ENCODE data around the gene CCDC91.

The CCDC91 gene

DNA sequence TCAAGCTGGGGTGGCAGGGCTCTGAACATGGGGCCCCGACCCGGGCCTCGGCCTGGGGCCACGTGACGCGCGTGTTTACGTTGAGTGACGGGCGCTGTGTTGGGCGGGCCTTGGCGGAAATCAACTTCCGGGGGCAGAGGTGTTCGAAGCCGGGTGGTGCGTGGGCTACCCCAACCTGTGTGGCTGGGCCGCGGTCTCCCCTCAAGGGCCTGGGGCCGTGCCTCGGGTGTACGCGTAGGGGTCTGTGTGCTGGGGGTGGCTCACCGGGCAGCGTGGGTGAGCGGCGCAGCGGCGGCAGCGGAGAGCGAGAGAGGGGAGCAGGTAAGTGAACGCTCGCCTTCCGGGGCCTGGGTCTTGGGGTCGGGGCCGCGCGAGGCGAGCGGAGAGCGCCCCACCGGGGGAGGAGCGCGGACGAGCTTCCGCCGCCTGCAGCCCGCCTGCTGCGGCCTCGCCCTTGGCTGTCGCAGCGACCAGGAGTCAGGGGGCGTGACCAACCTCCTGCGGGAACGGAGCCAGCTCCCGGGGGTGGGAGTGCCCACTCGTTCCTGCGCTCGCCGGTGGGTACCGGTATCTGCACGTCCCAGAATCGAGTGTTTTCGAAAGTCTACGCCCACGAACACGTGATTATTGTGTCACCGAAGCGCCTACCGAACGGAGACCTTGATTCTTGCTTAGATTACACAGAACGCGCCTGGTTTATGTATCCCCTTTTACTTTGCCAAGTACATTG, at the start of gene CCDC91:
Gene CCDC91 (plus strand): TSS at position 136 of the 730 bp plus-strand sequence. CDS start 66,760 bp downstream, outside the sequence.
- DNase-seq: peak; percentile 84

DNA sequence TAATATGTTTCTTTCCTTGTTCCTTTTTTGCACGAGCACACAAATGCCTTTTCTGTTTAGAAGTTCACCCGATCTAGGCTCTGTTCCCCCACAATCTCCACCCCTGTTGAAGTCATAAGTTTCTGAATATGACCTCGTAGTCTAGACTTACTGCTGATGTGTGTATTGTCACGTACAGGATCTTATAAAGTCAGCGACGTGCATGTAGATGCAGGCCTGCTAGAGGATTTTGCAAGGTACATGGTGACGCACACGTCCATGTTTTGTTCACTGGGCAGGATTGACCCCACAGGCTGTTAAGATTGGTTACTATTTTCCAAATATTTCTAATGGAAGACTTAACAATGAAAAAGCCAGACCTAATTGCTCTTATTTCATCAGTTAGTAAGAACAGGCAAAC, 46.2 kb upstream of the CCDC91 start:
- no peak for DNase-seq

GRCh38 chr12:28144532-28144931, 45.7 kb upstream of the CCDC91 start:
- no peak for DNase-seq

- no peak for DNase-seq
These were observed 45.0 kb upstream of the CCDC91 start for GRCh38 chr12:28145216-28145615.

DNA sequence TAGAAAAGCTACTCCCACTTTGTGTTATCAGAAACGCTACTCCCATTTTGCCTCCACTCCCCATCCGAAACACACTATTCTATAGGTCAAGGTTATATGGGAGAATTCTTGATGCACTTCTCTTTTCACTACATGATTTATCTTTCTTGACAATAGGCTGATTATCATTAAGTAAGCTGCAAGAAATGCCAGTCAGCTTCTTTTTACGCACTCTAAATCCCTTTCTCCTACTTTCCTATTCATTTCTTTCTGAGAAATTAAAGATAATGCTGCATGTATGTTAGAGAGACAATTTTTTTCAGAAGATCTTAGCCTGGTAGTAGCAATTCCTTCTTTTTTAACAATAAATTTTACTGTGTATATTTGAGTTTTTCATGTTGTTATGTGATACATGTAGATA, 41.0 kb upstream of the CCDC91 start:
- DNase-seq: no peak

- DNase-seq: no peak
These were observed 33.9 kb upstream of the CCDC91 start for GRCh38 chr12:28156362-28156761.

DNA sequence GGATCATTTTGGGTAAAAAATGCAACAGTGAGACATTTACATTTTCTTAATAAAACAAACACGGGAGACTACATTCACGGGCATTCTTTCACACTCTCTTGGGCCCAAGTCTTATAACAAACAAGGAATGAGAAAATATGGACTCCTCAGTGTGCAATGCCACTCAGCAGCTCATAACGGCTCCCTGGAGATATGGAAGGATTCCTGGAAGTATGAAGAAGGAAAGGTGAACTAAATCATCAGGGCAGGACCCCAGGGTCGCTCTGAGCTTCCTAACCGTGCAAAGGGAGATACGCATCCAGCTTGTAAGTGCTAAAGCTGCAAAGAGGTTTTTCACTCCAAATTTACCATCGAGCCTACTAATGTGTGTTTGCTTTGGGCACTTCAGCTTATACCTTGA, 33.5 kb upstream of the CCDC91 start:
- no peak for DNase-seq

DNA sequence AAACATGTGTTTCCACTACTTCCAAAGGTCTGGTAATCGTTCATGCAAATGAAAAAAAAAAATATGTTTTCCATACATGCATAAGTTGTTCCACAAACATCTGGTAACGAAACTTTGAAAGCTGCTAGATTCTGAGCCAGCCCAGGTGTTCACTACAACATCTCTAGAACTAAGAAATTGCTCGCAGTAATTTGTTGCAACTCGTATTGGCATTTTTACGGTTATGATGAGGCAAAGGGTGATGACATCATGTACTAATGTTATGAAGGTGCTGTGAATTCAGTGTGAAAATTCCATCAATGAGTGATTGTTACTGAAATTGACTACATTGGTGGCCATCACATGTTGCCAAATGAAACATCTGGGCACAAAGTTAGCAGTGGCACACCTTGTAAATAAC, 31.9 kb upstream of the CCDC91 start:
- no peak for DNase-seq

DNA sequence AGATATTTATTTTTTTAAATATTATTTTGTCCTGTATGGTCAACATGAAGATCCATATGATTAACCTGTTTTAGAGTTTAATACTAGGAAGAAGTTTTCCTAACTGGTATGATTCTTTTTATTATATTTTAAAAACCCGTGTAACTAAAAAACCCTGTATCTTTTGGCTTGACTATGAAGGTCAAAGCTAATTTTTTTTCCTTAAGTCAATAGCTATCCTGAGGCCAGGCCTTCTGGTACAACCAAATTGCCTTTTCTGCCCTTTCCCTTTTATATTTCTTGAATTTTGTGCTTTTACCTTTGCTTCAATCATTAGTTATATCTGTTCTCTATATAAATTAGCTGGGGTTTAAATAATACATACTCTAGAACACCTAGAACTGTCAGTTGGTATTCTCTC, 30.6 kb upstream of the CCDC91 start:
- DNase-seq: no peak

- DNase-seq: no peak
These were observed 28.6 kb upstream of the CCDC91 start for GRCh38 chr12:28161697-28162096.

DNA sequence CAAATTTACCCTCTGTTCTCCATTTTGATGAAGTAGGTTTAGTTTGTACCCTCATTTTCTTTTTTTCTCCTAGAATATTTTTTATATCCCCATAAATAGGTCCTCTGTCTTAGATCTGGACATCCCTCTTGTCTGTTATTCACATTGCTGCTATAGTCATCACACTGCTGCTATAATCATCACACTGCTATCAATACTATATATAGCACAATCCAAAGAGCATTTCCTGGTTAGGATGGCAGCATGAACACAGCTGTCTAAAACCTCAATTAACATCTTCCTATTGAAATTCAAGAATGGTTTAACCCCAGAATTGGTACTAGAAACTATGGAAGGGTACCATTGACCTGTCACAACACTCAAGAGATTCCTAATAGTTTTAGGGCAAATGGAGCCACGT, 27.6 kb upstream of the CCDC91 start:
- no peak for DNase-seq

DNA sequence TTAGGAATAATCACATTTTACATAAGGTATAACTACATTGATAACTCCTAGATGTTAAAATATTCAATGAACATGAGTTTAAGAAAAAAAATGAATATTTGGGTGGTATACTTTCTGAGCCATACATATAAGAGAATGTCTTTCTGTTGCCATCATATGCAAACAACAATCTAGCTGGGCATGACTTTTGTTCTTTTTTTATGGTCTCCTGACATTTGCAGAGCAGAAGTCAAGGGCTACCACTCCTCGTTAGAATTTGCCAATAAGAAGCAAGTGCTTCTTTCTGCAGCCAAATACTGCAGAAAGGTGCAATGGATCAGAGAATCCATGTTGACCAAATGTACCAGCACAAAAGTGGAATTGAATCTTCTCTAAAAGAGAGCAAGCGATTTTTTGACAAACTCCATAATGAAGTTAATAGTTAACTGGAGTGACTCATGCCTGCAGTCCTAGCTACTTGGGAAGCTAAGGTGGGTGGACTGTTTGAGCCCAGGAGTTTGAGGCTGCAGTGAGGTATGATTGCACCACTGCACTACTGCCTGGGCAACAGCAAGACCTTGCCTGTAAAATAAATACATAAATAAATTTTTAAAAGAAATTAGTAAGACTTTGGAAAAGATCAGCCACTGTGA, 25.5 kb upstream of the CCDC91 start:
- no peak for DNase-seq

GRCh38 chr12:28167981-28168485, 22.2 kb upstream of the CCDC91 start:
- no peak for DNase-seq

DNA sequence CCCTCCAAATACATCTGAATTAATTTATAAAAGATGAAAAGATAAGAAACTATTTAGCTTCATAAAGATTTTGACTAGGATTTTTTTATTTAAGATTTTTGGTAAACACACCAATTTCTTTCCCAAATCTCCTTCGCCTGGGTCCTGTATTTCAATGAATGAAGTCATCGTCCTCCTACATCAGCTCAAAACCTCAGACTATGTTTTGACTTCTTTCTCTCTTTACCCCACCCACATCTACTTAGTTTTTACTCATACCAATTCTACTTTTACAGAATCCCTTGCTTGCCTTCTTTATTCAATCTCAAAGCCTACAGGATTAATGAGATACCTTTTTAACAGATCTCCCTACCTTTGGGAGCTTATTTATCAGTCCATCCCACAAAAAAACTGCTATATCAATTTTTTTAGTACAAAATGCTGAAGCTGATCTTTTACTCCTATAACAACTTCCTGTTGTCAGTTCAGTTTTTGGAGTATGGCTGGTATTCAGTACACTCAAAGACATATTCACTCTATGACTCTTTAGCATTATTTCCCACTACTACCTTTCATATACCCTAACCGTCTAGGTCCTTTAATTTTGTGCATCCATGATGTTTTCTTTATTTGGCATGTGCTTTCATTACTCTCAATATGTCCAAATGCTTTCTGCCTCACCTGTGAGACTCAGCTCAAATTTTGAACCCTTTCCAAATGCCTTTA, 18.7 kb upstream of the CCDC91 start:
- no peak for DNase-seq

DNA sequence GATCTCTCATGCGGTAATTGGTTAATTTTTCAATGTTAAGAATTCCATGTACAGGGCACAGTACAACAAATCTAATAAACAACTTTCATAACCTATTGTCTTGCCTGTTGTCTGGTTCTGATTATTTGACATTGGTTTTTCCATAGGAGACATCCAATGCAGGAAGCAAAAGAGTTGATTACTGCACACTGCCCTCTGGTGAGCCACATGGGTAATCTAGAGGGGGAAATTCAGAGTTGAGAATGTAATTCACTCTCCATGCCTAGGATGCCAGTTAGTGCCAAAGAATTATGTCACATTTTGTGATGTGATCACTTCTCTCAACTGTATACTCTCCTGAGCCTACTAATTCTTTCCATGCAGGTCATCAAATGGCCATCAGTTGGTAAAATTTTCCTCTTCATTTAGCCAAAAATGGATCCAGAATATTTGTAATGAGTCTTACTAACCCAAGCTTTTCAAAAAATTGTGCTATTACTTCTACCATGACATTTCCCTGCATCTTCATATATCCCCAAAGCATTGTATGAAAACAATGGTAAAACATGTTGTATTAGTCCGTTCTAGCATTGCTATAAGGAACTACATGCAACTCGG, 17.7 kb upstream of the CCDC91 start:
- DNase-seq: no peak

GRCh38 chr12:28173440-28173839, 16.8 kb upstream of the CCDC91 start:
- DNase-seq: no peak

- no peak for DNase-seq
These were observed 15.1 kb upstream of the CCDC91 start for GRCh38 chr12:28175098-28175589.

DNA sequence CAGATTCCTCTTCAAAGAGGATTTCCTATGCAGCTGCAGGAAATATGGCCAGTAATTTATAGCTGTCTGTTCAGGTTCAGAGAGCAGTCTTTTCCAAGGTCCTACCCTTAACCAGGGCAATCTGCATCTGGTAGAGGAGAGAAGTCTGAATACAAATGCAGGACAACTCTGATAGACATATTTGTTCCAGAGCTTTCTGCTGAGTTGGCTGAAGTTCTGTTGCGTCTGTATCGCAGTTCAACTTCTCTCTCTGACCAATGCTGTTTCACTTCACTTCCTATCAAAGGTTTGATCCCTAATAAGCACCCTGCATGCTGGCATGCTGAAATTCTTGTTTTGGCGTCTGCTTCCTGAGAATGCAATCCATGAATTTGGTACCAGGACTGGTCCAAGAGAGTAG, 14.0 kb upstream of the CCDC91 start:
- no peak for DNase-seq

- DNase-seq: no peak
These were observed 12.8 kb upstream of the CCDC91 start for GRCh38 chr12:28177461-28177860.

GRCh38 chr12:28177905-28178304, 12.4 kb upstream of the CCDC91 start:
- DNase-seq: no peak

DNA sequence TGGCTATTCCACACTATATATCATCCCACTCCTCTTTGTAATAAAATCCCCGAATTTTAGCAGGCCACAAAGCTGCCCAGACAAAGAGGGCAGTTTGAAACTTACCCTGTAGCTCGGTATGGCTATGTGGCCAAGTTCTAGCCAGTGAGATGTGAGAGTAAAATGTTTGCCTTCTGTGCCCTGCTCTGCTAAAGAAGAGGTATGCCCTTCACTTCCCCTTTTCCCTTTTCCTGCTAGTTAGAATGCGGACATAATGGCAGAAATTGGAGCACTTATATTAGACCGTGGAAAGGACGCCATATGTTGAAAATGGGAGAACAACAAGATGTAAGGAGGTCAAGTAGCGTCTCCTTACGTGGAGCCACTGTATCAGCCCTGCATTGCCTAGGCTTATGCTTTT, 11.5 kb upstream of the CCDC91 start:
- no peak for DNase-seq

- DNase-seq: no peak
These were observed 9.5 kb upstream of the CCDC91 start for GRCh38 chr12:28180786-28181185.

DNA sequence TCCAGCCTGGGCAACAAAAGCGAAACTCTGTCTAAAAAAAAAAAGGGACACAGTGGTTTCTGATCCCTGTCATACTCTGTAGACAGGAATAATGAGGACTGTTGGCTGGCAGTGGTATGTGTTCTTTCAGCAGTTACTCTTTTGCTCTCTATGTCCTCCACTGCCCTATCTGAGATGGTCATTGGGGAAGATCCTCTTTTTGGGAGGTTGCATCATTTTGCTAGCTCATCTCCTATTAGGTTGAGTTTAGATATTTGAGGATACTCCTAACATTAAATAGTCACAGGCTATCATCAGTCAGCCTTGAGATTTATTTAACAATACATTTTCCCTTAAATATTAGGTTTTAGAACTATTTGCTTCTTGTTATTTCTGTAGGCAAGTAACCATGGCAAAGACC, 5.9 kb upstream of the CCDC91 start:
- no peak for DNase-seq
